GM21390 (cell line): ENCODE data around the gene FLII.

Source experiments
- ATAC-seq: cut with Tn5 transposase; IDR thresholded peaks from one replicate; pipeline ENCODE4 v1.9.1; 2021; ENCODE audit not compliant: unreplicated experiment

FLII gene

DNA sequence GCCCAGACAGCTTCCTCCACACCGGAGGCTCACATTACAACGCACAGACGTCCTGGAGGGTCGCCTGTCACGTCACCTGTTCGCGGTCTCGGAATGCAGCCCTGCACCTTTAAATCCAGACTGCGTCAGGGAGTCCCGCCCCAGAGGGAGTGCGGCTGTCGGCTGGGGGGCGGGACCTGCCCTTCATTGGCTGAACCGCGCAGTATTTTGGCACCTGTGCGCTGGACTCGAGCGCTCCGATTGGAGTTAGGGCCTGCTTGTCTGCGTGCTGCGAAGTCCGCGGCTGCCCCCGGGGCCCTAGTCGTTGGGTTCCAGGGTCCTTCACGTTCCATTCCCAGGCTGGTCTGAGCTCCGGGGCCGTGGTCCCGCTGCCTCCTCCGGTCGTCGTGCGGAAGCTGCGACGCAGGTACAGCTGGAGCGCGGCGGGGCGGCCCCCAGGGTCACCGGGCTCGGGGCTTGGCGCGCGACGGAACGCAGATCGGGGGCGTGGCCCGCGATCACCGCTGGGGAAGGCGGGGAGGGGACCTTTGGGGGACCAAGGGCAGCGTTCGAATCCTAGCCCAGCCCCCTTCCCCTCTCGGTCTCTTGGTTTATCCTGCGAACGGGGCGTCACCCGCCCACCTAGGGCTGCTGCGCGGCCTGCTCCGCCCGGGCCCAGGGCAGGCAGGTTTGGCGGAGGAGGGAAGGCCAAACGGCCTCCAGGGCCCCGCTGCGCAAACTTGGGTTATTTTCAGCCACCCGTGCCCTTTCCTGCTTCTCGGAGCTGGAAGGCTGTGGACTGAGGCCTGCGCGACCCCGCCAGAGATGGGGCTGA is 2.0 kb upstream of the FLII start, which contains the start of gene MIEF2:
Gene MIEF2, plus strand, starts transcription at position 331 of the 814 bp plus-strand sequence. CDS start 2,059 bp downstream, outside the sequence.
- peak; percentile 74 for ATAC-seq

GRCh38 chr17:18259621-18260331 is 1.2 kb upstream of the FLII start:
- ATAC-seq: no peak

DNA sequence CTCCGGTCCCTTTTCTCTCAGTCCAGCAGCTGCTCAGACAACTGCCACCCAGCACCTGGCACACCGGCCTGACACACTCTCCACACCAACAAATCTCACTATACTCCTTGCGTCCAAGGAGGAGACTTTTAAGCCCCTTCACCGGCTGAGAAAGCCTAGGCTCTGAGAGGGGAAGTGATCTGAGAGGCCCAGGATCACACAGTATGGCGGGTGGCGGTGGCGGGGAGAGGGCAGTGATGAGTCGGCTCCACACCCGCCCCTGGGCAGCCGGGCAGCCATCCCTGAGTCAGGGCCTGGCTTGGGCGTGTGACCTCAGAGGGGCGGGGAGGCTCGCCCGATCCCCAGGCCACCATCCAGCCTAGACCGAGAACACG is 569 bp downstream of the FLII start:
- ATAC-seq: peak; percentile 32

DNA sequence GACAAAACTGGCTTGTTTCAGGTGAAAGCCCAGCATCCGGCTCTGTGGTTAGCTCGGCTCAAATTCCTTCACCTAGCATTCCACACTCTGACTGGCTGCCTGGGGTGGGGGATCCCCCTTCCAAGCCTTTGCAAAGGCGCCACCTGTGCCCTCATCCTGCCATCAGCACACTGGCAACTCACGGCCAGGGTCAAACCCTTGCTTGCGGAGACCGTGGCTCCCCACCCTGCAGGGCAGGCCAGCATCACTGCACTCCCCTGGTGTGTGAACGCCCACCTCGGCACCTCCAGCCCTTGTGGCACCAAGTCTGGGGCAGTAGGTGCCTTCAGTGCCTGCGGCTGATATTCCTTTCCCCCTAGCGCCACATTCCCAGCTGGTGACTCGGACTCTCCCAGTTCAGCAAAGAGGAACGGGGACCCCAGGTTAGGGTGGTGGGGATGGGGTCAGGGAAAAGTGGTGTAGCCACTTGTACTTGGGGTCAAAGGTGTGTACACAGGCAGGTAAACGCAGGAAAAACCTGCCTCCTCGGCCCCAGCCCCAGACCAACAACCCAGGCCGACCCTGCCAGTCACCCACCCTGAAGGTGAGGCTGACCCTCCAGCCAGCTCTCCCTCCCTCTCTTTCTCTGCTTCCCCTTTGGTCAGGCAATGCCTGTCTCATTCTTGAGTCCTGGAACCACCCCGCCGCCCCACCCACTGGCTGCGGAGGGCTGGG is 1.1 kb downstream of the FLII start:
- ATAC-seq: peak; percentile 8

- ATAC-seq: no peak
These were observed 1.8 kb downstream of the FLII start for GRCh38 chr17:18256776-18257175.

DNA sequence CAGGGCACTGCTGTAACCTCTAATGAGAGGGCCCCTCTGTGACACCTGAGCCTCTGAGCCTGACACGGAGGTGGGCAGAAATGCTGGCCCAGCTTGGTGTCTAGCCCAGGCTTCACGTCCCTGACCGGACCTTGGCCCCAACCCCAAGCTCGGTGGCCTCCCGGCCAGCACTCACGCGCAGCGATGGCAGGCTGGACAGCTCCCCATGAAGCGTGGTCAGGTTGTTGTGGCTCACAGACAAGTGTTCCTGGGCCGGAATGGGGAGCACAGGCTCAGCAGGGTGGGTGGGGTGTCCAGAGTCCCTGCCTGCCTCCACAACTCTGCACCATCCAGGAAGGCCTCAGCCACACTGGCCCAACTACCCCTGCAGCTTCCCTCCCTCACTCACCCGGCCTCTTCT is 2.2 kb downstream of the FLII start:
- ATAC-seq: no peak

DNA sequence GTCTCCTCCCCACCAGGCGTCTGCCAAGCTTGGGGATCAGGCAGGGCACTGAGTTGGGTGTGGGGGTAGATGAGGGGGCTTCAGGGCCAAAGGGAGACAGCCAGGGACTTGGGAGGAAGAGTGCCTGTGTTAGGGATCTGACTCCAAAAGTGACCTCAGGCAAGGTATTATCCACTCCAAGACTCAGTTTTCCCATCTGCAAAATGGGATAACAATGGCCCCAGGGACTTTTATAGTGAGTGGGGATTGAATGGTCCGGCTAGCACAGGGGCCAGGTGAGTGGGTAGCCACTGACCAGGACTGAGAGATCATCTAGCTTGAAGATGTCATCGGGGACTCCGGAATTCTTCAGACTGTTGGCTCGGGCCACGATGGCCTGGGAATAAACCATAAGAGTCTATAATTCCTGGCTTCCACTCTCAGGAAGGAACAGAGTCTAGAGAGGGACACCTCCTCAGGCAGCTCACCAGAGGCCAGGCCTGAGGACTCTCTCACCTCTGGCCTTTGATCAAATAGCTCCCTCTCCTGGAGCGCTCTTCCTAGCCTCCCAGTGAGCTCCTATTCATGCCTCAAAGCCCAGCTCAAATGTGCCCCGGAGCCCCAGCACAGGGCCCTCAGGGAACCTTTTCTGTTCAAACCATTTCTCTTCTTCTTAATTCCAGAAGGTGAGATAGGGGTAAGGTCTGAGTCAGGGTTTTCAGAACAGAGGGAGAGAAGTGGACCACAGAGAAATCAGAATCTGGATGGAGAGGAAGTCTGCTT is 3.5 kb downstream of the FLII start:
- ATAC-seq: no peak

GRCh38 chr17:18253947-18254821 is 4.4 kb downstream of the FLII start:
- no peak for ATAC-seq

- ATAC-seq: no peak
These were observed 5.2 kb downstream of the FLII start for GRCh38 chr17:18253187-18253884.

GRCh38 chr17:18252160-18252559 is 6.4 kb downstream of the FLII start:
- ATAC-seq: no peak

DNA sequence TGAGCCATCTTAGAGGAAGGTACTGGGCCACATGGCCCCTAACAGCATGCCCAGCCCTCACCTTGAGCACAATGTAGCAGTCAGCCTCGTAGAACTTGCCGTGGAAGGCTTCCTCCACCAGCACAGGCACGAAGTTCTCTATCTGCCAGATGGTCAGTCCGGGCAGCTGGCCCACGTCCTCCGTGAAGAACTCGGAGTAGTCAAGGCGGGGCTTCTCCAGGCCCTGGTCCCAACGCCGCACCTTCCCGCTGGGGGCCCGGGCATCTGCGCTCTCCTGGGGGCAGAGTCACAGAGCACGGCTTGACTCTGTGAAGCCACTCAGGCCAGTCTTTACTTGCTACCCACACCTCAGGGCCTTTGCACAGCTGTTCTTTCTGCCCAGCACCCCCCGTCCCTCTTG is 7.3 kb downstream of the FLII start:
- no peak for ATAC-seq

DNA sequence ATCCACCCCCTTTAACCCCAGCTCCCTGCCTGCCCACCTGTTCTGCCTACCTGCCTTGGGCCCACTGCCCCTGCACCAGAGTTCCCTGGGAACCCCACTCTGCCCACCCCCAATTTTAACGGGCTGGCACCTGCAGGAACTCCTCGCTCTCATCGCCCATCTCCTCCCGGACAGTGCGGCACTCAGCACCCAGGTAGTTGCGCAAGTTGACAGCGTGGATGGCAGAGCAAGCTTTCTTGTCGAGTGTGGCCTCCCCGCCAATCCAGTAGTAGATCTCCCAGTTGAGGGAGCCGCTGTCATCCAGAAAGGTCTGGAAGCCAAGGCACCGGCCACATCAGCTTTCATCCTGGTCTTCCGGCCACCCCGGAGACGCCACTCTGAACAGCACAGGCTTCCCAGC is 7.8 kb downstream of the FLII start:
- no peak for ATAC-seq

DNA sequence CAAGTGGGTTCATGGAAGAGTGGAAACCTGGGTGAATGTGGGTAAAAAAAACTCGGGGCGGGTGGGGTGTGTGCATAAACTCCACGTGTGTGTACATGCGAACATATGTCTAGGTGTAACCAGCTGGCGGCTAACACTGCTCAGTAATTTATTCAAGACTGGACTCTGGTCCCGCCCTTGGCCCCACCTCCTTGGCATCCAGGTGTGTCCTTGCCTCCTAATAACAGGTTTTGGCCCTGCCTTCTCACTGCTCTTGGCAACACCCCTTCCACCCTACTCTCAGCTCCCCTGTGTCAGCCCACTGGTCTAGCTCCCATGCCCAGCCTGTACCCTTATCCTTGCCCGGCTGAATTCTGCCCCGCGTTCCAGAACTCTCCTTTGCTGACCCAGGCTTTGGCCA is 8.3 kb downstream of the FLII start:
- no peak for ATAC-seq

- no peak for ATAC-seq
These were observed 9.7 kb downstream of the FLII start for GRCh38 chr17:18248811-18249210.

- no peak for ATAC-seq
These were observed 10.2 kb downstream of the FLII start for GRCh38 chr17:18248300-18248731.

DNA sequence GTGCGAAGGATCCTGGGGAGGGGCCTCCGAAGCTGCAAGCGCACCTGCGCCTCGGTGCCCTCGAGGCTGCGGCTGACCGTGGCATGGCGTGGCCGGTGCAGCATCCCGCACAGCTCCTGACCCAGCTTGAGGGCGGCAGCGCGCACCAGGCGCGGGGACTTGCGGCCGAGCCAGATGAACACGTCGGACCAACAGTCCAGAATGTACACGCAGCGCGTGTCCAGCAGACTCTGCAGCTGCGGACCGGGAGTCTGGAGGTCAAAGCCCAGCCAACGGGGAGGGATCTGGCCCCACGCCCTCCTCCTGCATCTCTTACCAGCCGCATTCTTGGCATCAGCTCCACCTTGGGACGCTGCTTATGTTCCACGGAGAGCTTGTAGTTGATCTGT is 10.9 kb downstream of the FLII start:
- ATAC-seq: no peak

- ATAC-seq: no peak
These were observed 11.5 kb downstream of the FLII start for GRCh38 chr17:18246880-18247612.

GRCh38 chr17:18246109-18246725 is 12.3 kb downstream of the FLII start:
- no peak for ATAC-seq
